Ascending aorta (tissue), 2 donors: Measurements from ENCODE around the gene TSPYL6. TPM values are rescaled to one million over a fixed set of nuclear protein-coding genes. Genes with fewer than 3 reads are reported as not detected.
A peak's percentile ranks its signal among the peaks of the same experiment; 100 is the strongest.
"Not testable (repeated sequence)": the region's sequence is repeated elsewhere in the genome, so short reads cannot be mapped to it uniquely, and the experiment has no call there.

Source experiments
- DNase-seq, 2 donors: peaks; one replicate each; pipeline ENCODE4 v3.0.0-alpha.2; 2019; ENCODE audit warnings: low spot score in 2 of 2
- H3K27ac ChIP-seq, 2 donors: fragments of 200-600 bp; sonication (generic); one replicate each; pipeline ENCODE4 v1.5.1; 2016 to 2017; ENCODE audit warnings: mild to moderate bottlenecking in 1 of 2
- H3K27me3 ChIP-seq: fragments of 200-600 bp; sonication (generic); one replicate; pipeline ENCODE4 v1.5.1; 2017
- H3K36me3 ChIP-seq, 2 donors: fragments of 200-600 bp; sonication (generic); one replicate each; pipeline ENCODE4 v1.5.1; 2016
- H3K4me1 ChIP-seq, 2 donors: fragments of 200-600 bp; sonication (generic); one replicate each; pipeline ENCODE4 v1.5.1; 2016 to 2017; ENCODE audit warnings: mild to moderate bottlenecking in 1 of 2
- H3K4me3 ChIP-seq, 2 donors: fragments of 200-600 bp; sonication (generic); one replicate each; pipeline ENCODE4 v1.5.1; 2016 to 2017; ENCODE audit warnings: mild to moderate bottlenecking in 1 of 2
- H3K9me3 ChIP-seq, 2 donors: fragments of 200-600 bp; sonication (generic); one replicate each; pipeline ENCODE4 v1.5.1; 2016
- intact Hi-C: fragments of 100-400 bp; cut with DNase I; formaldehyde crosslinking; loops from one replicate; pipeline ENCODE4 v1.15.1; 2023
- total RNA-seq: library from RNA; depleted of rRNA; stranded (reverse); fragments of >200 nt; gene quantifications from one replicate; pipeline ENCODE4 v1.1.0, GENCODE V29; 2016
- TF ChIP-seq, protein P1 (sequence below), 3 experiments: fragments of 200-600 bp in 2 of 3; fragments of 450-650 bp in 1 of 3; sonication (generic) in 2 of 3; IDR thresholded peaks; one replicate each; pipeline ENCODE4 v1.5.1; 2016 to 2019; ENCODE audit warnings: antibody characterized with exemption in 3 of 3, mild to moderate bottlenecking in 1 of 3, moderate library complexity in 1 of 3

The TSPYL6 gene
- total RNA-seq, 1 donor from 2014 or later, result not detected

DNA sequence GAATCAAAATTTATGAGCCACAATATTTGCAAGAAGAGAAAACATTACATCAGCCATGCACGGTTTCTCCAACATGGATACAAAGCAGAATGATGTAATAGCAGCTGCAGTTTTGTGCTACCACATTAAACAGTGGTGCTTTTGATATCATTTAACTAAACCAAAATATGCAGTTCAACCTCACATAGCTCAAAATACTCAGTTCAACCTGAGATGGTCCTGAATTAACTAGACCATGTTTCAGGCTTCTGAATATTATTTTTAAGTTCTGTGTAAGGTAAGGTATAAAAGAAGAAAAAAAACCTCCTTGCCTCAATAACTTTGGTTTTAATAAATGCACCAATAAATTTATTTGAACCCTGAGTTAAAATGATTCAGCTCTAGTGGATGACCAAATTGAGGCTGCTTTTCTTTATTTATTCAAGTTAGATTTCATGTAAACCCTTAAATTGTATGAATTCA, 18.8 kb upstream of the TSPYL6 start:
- H3K27me3 ChIP-seq, result no peaks in the 10 kb centered on the region
- TF ChIP-seq, protein P1, sequence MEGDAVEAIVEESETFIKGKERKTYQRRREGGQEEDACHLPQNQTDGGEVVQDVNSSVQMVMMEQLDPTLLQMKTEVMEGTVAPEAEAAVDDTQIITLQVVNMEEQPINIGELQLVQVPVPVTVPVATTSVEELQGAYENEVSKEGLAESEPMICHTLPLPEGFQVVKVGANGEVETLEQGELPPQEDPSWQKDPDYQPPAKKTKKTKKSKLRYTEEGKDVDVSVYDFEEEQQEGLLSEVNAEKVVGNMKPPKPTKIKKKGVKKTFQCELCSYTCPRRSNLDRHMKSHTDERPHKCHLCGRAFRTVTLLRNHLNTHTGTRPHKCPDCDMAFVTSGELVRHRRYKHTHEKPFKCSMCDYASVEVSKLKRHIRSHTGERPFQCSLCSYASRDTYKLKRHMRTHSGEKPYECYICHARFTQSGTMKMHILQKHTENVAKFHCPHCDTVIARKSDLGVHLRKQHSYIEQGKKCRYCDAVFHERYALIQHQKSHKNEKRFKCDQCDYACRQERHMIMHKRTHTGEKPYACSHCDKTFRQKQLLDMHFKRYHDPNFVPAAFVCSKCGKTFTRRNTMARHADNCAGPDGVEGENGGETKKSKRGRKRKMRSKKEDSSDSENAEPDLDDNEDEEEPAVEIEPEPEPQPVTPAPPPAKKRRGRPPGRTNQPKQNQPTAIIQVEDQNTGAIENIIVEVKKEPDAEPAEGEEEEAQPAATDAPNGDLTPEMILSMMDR (IDR thresholded peaks at IDR 0.05), result no peak
- no peak for DNase-seq
- H3K9me3 ChIP-seq, result no peaks in the 10 kb centered on the region
- H3K4me3 ChIP-seq, result no peak overlapping the region
- H3K27ac ChIP-seq, result no peak overlapping the region
- no peaks in the 10 kb centered on the region for H3K4me1 ChIP-seq
- intact Hi-C loops, result no loop called here
- no peaks in the 10 kb centered on the region for H3K36me3 ChIP-seq

GRCh38 chr2:54271843-54272627, 16.0 kb upstream of the TSPYL6 start:
- Histone ChIP-seq H3K36me3 (no peaks in the 10 kb centered on the region), H3K4me1 (no peaks in the 10 kb centered on the region), H3K9me3 (no peaks in the 10 kb centered on the region), H3K27me3 (no peaks in the 10 kb centered on the region), H3K27ac (no peak overlapping the region), H3K4me3 (no peak overlapping the region)
- TF ChIP-seq, protein P1 (IDR thresholded peaks at IDR 0.05), result no peak
- no peak for DNase-seq
- intact Hi-C loops, result no loop called here

DNA sequence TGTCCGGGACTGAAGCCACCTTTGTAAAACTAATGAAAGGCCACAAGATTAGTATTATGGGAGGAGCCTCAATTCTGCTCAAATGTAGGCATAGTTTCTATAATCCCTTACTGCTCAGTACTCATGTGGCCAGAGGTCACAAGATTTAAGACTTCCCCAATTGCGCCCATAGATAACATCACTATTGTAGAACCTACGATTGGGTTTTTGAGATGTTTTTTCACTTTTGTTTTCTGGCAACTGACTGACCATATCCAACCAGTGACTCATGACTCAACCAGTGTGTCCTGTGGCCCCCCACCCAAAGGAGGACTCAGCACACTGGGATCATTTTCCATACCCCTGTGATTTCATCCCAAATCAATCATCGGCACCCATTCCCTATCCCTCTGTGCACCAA, 15.2 kb upstream of the TSPYL6 start:
- H3K9me3 ChIP-seq, result no peaks in the 10 kb centered on the region
- TF ChIP-seq, protein P1 (IDR thresholded peaks at IDR 0.05), result no peak
- H3K27me3 ChIP-seq, result no peaks in the 10 kb centered on the region
- intact Hi-C loops, result no loop called here
- H3K27ac ChIP-seq, result no peak overlapping the region
- no peaks in the 10 kb centered on the region for H3K36me3 ChIP-seq
- H3K4me1 ChIP-seq, result no peaks in the 10 kb centered on the region
- H3K4me3 ChIP-seq, result no peak overlapping the region
- no peak for DNase-seq

DNA sequence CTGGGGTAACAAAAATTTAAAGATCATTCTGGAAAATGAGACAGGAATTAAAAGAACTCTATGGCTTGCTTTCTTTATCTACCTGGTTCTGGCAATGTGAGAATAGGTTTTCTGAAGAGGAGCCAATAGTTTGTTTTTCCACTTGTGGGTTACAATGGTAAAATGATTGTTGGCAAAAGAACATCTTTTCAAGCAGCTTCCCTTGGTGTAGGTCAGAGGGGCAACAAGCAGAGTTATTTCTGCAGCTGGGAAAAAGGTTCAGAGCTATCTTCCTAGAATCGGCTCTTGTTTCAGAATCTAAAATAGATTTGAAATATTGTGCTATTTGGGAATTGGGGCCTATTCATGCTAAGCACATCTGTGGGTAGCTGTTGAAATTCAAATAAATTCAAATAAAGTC, 11.5 kb upstream of the TSPYL6 start:
- Histone ChIP-seq H3K27me3 (no peaks in the 10 kb centered on the region), H3K4me1 (no peaks in the 10 kb centered on the region), H3K9me3 (no peaks in the 10 kb centered on the region), H3K4me3 (no peak overlapping the region), H3K36me3 (no peaks in the 10 kb centered on the region), H3K27ac (no peak overlapping the region)
- TF ChIP-seq, protein P1 (IDR thresholded peaks at IDR 0.05), result no peak
- intact Hi-C loops, result no loop called here
- DNase-seq, result no peak

DNA sequence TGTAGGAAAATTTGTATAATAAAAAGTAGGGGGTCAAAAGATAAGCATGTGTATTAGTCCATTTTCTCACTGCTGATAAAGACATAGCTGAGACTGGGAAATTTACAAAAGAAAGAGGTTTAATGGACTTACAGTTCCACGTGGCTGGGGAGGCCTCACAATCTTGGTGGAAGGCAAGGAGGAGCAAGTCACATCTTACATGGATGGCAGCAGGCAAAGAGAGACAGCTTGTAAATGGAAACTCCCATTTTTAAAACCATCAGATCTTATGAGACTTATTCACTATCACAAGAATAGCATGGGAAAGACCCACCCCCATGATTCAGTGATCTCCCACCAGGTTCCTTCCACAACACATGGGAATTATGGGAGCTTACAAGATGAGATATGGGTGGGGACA, 9.1 kb upstream of the TSPYL6 start:
- H3K36me3 ChIP-seq, H3K27me3 ChIP-seq, H3K4me1 ChIP-seq, intact Hi-C loops, H3K4me3 ChIP-seq, DNase-seq, H3K27ac ChIP-seq, H3K9me3 ChIP-seq: not testable (repeated sequence)

DNA sequence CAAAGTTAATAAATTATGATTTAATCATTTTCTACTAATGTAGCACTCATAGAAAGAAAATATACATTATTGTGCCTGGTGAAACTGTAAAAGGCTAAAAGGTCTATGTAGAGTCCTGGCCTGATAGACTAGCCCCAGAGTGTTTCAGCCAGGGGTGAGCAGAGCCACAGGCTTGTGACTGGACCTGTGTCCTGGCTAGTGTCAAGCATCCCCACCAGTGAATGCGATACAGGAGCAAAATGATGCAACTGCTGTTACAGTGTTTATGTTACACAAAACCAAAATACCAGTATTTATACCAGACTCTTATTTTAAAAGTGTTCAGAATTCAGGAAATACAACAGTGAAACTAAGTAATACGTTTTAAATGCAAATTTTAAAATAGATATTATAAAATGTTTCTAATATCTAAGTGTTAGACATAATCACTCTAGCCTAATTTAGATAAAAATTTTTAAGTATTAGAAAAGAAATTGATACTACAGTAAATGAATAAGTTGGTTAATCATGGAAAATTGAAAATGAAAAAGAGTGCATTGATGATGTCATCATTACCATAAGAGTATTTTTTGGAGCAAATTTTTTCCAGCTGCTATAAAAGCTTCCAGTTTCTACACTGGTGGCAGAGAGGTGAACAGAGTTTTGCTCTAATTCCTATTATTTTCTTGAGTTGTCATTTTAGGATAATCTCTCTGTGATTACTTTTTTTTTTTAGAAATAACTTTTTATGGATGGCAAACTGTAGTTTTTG, 6.2 kb upstream of the TSPYL6 start:
- DNase-seq, result no peak
- TF ChIP-seq, protein P1 (IDR thresholded peaks at IDR 0.05), result no peak
- no peaks in the 10 kb centered on the region for H3K27me3 ChIP-seq
- peaks cover 0 to 6% of the 10 kb centered on the region in 2 donors for H3K4me1 ChIP-seq
- no peaks in the 10 kb centered on the region for H3K36me3 ChIP-seq
- H3K9me3 ChIP-seq, result no peaks in the 10 kb centered on the region
- no peak overlapping the region for H3K4me3 ChIP-seq
- peak overlapping the region; percentile 53 to 57 for H3K27ac ChIP-seq
- intact Hi-C loops, result no loop called here
